HL-60/S4 treated with retinoic acid at 250 ng/mL for 4 days and 3 days (cell line): ENCODE results near the gene EZH2.

ENCODE experiments used
- in situ Hi-C: fragments of 300-500 bp; cut with MboI; formaldehyde crosslinking; loops from 2 replicates; pipeline ENCODE4 v1.7.0; 2022; ENCODE audit warnings: low sequenced_read_pairs

EZH2 gene

GRCh38 chr7:148901178-148901577 is 17.1 kb upstream of the EZH2 start:
- in situ Hi-C loops, result no loop called here

- in situ Hi-C loops, result no loop called here
Observed at GRCh38 chr7:148898845-148899484, 14.9 kb upstream of the EZH2 start.

- in situ Hi-C loops, result no loop called here
Observed at GRCh38 chr7:148894591-148894990, 10.5 kb upstream of the EZH2 start.

GRCh38 chr7:148893071-148893470 is 9.0 kb upstream of the EZH2 start:
- in situ Hi-C loops, result no loop called here

- in situ Hi-C loops, result no loop called here
Observed at GRCh38 chr7:148888300-148888699, 4.2 kb upstream of the EZH2 start.

- in situ Hi-C loops, result no loop called here
Observed at GRCh38 chr7:148886844-148887243, 2.8 kb upstream of the EZH2 start.

GRCh38 chr7:148884299-148885022 is 370 bp upstream of the EZH2 start:
- in situ Hi-C loops, result no loop called here

GRCh38 chr7:148883266-148884048 is 634 bp downstream of the EZH2 start:
- in situ Hi-C loops, result no loop called here

- in situ Hi-C loops, result no loop called here
Observed at GRCh38 chr7:148882841-148883265, 1.2 kb downstream of the EZH2 start.

- in situ Hi-C loops, result no loop called here
Observed at GRCh38 chr7:148882192-148882591, 1.9 kb downstream of the EZH2 start.

GRCh38 chr7:148878317-148878716 is 5.8 kb downstream of the EZH2 start:
- in situ Hi-C loops, result no loop called here

GRCh38 chr7:148877517-148877916 is 6.6 kb downstream of the EZH2 start:
- in situ Hi-C loops, result no loop called here

- in situ Hi-C loops, result no loop called here
Observed at GRCh38 chr7:148872188-148872587, 11.9 kb downstream of the EZH2 start.

GRCh38 chr7:148871551-148871950 is 12.5 kb downstream of the EZH2 start:
- in situ Hi-C loops, result no loop called here

- in situ Hi-C loops, result no loop called here
Observed at GRCh38 chr7:148871030-148871429, 13.1 kb downstream of the EZH2 start.

- in situ Hi-C loops, result no loop called here
Observed at GRCh38 chr7:148868378-148868674, 15.8 kb downstream of the EZH2 start.

GRCh38 chr7:148867596-148868377 is 16.3 kb downstream of the EZH2 start:
- in situ Hi-C loops, result no loop called here

- in situ Hi-C loops, result no loop called here
Observed at GRCh38 chr7:148866362-148866761, 17.7 kb downstream of the EZH2 start.

- in situ Hi-C loops, result no loop called here
Observed at GRCh38 chr7:148865283-148865682, 18.8 kb downstream of the EZH2 start.

- in situ Hi-C loops, result no loop called here
Observed at GRCh38 chr7:148863324-148863723, 20.8 kb downstream of the EZH2 start.

GRCh38 chr7:148862481-148862880 is 21.6 kb downstream of the EZH2 start:
- in situ Hi-C loops, result no loop called here
